ENCODE measurements around the gene MRPS25.

GRCh38 chr3:15014606-15015328 lies 50.3 kb downstream of the MRPS25 start:
- TF ChIP-seq YY1 (IDR thresholded peaks at IDR 0.05; ENCODE audit: insufficient read depth, insufficient read length), result no peak
- TF ChIP-seq ZNF274 (IDR thresholded peaks at IDR 0.05; ENCODE audit: low read depth, low read length), result no peak
- TF ChIP-seq SUZ12 (IDR thresholded peaks at IDR 0.05; ENCODE audit: extremely low read depth, insufficient read depth, insufficient read length), result no peak
